GM19238 (cell line): ENCODE measurements around the gene DPM3.
"Not testable (repeated sequence)": the region's sequence is repeated elsewhere in the genome, so short reads cannot be mapped to it uniquely, and the experiment has no call there.

Experiments used
- DNase-seq: peaks from one replicate; pipeline ENCODE4 v3.0.0; 2011; ENCODE audit warnings: low spot score; ENCODE audit not compliant: insufficient read length

DPM3 gene, protein sequence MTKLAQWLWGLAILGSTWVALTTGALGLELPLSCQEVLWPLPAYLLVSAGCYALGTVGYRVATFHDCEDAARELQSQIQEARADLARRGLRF

DNA sequence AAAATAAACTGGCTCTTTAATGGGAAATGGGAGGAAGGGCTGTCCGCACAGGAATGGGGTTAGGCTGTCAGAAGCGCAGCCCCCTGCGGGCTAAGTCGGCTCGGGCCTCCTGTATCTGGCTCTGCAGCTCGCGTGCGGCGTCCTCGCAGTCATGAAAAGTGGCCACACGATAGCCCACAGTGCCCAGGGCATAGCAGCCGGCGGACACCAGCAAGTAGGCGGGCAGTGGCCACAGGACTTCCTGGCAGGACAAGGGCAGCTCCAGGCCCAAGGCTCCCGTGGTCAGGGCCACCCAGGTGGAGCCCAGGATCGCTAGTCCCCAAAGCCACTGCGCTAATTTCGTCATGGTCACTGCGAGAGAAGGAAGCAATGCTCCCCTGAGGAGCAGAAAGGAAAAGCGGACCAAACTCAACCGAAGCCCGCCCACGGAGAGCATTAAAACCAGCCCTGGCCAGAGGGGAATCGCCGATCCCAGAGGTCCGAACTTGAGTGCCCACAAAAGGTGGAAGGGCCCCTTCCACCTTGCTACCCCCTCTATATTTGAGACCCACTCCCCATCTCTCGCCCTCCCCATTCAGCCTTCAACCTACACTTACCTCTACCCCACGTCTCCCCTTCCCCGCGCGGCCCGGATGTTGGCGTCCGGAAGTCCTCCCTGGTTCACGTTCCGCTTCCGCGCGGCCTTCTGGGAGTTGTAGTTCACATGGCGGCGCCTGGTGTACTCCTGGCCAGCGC lies at the start of gene DPM3:
Gene DPM3 (minus strand): TSS at position 637 of the 735 bp plus-strand sequence. CDS start 291 bp downstream, at position 346.
- peak; percentile 88 for DNase-seq

DNA sequence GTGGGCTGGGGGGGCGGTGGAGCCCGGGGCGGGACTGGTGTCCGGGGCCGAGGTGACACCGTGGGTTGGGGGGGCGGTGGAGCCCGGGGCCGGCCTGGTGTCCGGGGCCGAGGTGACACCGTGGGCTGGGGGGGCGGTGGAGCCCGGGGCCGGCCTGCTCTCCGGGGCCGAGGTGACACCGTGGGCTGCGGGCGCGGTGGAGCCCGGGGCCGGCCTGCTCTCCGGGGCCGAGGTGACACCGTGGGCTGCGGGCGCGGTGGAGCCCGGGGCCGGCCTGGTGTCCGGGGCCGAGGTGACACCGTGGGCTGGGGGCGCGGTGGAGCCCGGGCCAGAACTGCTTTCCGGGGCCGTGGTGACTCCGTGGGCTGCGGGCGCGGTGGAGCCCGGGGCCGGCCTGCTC lies 49.6 kb upstream of the DPM3 start:
- DNase-seq, result not testable (repeated sequence)

DNA sequence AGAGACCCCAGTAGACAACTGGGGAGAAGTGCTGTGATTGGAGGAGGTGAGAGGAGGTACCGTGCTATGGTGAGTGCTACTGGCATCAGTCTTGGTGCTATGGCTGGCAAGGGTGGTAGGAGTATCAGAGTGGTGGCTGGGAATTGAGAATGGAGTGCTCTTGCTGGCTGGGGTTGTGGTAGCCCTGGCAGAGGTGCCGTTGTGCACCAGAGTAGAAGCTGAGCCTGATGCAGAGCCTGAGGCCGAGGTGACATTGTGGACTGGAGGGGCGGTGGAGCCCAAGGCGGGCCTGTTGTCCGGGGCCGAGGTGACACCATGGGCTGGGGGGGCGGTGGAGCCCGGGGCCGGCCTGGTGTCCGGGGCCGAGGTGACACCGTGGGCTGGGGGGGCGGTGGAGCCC lies 47.9 kb upstream of the DPM3 start:
- no peak for DNase-seq

DNA sequence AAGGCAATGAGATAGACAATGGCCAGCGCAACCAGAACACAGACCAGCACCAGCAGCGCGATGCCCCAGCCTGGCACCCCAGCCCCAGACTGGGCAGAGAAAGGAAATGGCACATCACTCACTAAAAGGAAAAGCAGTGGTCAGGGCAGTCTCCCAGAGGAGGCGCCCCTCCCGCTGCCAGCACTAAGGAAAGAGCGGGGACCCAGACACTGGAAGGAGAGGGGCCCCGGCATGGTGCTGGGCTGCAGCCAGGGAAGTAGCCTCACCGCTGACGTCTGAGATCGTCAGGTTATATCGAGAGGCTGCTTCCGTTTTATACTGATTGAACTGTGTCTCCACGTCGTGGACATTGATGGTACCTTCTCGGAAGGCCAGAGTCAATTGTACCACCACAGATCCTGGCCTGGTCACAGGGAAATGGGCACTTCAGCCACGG lies 47.1 kb upstream of the DPM3 start:
- no peak for DNase-seq

DNA sequence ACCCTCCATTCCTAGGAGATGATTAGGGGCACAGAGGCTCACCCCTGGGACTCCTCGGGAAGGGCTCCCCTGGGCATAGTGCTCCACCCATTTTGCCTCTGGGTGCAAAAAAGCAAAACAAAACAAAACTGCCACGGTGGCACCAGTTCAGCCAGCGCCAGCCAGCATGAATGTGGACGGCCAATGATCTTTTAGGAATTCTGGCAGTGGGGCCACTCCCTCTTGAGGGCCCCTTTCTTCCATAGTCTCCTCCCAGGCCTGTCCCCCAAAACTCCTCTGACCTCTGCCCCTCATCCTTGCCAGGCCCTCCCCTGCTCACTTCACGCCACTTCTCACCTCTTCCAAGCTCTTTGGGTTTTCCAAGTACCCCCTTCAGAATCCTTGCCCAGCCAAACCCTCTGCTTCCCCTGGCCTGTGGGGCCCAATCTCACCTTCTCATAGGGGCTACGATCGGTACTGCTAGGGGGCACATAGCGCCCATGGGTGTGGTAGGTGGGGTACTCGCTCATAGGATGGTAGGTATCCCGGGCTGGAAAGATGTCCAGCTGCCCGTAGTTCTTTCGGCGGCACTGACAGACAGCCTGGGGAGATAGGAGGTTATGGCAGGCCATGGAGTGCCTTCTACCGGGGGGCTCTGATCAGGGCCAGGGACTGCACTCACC lies 46.6 kb upstream of the DPM3 start:
- DNase-seq, result no peak

DNA sequence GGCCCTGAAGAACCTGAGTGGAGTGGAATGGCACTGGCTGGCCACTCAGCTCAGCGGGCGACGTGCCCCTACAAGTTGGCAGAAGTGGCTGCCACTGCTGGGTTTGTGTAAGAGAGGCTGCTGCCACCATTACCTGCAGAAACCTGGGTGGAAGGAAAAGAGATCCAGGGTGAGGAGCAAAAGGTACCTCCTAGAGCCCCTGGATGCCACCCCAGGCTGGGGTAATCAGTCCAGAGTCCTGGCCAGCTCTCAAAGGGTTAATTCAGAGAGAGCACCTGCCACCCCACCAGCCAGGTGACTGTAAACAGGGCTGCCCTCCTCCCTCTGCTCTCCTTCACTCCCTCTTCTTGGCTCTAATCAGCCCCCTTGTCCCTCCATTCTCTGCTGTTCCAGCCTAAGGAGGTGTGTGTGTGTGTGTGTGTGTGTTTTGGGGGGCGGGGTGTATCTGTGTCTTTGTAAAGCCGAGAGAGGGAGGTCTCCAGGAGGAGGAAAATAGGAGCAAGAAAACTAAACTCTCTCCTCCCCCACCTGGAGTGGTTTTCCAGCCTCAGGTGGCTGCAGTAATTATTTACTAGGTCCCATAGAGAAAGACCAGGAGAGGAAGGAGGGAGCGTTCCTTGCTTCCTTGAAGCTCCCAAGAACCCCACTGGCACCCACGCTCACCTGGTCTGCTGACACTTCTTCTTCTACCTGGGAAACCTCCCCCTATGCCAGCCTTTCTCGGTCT lies 45.9 kb upstream of the DPM3 start:
- DNase-seq, result no peak

DNA sequence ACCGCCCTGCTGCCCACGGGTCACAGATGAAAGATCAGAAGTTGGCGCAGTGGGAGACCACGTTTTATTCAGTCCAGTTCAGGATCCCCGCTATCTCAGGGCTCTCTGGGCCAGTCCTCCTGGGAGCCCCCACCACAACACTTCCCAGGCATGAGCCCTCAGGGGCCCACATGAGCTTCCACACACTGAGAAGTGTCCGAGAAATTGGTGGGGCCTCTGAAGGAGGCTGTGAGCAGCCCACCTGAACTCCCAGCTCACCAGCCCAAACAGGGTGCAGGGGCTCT lies 45.4 kb upstream of the DPM3 start:
- DNase-seq, result no peak

DNA sequence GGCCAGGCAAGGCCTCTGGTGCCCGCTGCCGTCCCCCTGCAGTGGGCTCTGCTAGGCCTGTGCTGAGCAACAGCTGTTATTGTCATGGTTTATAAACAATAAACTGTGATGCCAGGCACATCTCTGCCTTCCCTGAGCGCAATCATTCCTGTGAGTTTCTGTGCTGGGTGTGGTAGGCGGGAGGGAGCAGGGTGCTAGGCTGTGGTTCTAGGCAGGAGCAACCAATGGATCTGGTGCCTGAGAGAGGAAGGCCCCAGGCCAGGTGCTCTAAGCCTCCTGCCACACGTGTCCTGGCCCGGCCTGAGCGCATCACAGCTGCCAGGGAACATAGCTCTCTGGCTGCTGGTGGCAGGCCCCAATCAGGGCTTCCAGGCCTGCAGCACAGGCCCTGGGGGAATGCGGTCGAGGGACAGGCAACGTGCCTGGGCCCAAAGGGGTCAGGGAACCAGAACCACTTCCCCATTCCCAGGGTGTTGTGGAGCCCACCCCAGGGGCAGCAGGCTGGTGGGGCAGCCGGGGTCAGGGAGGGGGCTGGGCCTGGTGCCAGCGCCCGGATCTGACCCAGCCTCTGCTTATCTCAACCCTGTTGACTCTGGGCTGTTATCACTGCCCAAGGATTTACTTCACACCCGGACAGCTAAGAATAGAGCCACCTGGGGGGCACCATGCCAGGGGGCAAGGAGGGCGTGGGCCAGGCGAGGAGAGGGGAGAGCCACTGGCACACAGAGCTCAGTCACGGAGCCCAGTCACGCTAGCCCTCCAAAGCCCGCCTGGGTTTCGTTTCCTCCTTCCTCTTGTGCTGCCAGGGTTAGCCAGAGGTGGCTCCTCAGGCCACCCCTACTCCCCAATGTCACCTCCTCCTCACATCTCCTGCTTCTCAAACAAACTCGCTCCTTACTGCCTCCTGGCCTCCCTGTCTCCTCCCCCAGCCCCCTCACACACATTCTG lies 44.8 kb upstream of the DPM3 start:
- DNase-seq, result peak; percentile 85

DNA sequence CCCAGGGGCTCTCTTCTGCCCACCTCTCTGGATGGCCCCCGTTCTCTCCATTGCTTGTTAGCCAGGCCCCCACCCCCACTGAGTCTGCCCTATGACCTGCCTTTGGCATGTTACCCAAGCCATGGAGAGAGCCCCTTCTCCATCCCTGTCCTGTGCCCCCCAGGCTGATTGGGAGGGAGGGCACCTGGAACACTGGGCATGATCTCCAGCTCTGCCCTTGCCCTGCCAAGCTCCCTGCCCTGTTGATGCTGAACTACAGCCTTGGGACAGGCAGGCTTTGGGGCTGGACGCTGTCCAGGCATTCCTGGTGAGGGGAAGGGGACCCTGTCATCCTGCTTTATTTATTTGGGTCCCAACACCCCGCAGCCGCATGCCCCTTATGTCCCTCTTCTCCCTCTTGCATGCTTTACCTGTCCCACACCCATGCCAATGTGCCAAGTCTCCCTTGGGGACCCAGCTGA lies 44.0 kb upstream of the DPM3 start:
- no peak for DNase-seq

DNA sequence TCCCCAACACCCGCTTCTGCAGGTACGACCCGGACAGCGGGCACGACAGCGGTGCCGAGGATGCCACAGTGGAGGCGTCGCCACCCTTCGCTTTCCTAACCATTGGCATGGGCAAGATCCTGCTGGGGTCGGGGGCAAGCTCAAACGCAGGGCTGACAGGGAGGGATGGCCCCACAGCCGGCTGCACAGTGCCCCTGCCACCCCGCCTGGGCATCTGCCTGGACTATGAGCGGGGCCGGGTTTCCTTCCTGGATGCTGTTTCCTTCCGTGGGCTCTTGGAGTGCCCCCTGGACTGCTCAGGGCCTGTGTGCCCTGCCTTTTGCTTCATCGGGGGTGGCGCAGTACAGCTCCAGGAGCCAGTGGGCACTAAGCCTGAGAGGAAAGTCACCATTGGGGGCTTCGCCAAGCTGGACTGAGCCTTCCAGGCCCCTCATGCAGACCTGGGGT lies 43.5 kb upstream of the DPM3 start:
- no peak for DNase-seq

DNA sequence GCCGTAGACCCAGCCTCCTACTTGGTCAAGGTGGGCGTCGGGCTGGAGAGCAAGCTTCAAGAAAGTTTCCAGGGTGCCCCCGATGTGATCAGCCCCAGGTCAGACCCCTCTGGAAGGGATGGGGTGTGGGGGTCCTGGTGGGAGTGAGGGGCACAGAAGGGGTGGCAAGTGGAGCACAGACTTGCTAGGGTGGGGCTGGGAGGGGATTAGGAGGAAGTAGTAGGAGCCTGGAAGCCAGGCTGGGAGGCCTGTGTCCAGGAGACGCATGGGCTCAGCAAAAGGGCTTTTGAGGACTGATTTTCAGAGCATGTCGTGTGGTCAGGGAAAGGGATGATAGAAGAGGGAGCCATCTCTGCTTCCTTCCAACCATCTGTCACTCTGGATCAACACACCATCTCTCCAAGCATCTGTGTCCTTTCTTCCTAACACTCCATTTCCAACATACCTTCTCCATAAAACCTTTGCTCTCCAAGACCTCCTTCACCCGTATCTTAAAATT lies 41.8 kb upstream of the DPM3 start:
- DNase-seq, result no peak

DNA sequence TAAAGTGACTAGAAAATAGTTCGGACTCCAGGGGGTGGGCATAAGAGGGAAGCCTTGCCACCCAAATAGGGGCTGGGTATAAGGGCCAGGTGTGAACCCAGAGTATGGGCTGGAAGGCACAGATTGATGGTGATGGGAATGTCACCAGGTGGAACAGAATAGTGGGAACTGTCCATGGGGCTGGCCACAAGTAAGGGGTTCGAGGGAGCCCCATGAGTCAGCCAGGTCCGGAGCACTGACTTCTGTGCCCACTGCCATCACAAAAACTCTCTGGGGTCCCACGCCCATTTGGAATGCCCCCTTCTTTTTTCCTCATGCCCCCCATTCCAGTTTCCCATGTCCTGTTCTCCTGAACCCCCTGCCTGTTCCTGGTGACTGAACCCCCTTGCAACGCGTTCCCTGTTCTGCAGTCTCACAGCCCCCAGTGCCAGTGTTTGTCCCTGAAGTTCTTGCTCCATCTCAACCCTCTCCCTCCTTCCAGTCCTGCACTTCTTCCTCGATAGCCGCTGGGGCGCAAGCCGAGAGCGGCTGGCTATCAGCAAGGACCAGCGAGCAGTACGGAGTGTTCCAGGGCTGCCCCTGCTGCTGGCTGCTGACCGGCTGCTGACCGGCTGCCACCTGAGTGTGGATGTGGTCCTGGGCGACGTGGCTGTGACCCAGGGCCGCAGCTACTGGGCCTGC lies 41.2 kb upstream of the DPM3 start:
- no peak for DNase-seq

DNA sequence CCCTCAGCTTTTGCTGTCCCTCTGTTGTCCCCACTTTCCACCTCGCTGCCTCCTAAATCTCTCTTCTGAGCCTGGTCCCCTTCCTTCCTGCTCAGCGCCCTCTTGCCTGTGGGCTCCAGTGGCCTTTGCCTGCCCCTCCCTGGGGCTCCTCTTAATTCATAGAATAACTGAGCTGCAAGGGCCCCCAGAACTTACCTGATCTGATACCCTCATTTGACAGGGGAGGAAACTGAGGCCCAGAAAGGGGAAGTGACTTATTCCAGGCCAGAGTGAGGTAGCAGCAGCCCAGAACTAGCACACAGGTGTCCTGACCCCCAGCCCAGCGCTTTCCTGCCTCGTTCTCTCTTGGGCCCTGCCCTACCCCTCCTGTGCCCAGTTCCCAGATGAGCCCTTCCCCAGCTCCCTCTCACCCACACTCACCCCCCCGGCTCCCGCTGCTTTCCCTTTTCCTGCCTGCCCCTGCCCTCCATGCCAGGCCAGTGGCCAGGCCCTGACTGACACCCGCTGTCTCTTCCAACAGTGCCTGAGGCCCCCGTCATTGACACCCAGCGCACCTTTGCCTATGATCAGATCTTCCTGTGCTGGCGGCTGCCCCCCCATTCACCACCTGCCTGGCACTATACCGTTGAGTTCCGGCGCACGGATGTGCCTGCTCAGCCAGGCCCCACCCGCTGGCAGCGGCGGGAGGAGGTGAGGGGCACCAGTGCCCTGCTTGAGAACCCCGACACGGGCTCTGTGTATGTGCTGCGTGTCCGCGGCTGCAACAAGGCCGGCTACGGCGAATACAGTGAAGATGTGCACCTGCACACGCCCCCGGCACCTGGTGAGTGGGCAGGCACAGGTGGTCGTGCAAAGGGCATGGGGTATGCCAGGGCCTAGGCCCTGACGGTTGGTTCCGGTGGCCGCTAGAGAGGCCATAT lies 39.0 kb upstream of the DPM3 start:
- no peak for DNase-seq

DNA sequence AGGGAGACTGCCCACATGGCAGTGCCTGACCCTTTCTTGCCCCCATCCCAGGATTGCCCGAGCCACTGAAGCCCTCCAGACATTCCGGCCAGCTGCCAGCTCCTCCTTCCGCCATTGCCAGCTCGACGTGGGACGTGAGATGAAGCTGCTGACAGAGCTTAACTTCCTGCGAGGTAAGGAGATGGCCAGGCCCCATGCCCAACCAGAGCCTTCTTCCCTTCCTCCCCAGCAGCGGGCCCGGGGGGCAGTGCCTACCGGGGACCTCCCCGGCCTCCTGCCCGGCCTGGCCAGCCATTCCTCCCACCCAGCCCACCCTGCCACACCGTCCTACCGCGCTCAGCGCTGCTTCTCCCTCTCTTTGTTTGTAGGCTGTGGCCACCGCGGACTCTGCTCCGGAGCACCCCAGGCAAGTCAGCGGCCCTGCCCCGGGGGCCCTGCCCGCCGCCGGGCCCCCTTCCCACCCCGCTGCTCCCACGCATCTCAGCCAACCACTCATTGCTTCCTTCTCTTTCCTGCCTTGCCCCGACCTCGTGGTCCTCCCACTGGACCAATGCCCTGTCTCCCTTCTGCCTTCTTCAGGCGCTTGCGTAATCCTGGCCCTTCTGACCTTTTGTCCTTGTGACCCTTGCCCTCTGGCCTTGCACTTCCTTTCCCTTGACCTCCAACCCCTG lies 38.2 kb upstream of the DPM3 start:
- DNase-seq, result no peak

DNA sequence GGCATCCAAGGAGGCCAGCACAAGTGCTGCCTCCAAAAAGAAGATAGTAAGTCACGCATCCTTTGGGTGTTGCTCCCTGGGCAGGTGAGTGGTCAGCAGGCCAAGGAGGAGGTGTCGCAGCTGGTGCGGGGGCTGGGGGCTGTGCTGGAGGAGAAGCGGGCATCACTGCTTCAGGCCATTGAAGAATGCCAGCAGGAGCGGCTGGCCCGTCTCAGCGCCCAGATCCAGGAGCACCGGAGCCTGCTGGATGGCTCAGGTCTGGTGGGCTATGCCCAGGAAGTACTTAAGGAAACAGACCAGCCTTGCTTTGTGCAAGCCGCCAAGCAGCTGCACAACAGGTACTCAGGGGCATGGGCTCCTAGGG lies 37.6 kb upstream of the DPM3 start:
- DNase-seq, result no peak

DNA sequence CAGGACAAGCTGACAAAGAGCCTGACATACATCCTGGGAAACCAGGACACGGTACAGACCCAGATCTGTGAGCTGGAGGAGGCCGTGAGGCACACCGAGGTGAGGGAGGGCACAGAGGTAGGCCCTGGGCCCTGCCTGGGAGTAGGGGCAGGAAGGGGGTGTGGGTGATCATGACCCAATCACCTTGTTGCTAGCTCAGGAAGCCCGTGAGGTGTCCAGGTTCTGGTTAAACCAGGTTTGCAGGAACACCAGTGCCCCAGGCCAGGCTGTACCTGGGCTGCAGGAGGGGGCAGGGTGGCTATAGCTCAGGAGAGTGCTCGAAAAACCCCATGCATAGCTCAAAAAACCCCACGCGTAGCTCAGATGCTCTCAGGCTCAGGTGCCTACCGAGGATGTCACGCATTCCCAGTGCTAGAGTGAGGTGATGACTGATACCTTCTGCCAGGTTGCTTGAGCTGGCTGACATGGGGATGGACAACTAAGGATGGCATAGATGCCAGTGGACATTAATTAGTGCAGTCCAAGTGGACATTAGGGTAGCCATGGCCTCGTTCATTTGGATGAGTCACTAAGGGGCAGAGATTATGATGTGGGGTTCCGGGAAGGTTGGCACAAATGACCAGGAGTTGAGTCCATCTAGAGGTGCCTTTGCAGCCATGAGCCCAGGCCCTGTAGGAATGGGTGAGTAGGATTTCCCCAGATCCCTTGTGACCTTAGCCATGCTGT lies 37.0 kb upstream of the DPM3 start:
- DNase-seq, result no peak

DNA sequence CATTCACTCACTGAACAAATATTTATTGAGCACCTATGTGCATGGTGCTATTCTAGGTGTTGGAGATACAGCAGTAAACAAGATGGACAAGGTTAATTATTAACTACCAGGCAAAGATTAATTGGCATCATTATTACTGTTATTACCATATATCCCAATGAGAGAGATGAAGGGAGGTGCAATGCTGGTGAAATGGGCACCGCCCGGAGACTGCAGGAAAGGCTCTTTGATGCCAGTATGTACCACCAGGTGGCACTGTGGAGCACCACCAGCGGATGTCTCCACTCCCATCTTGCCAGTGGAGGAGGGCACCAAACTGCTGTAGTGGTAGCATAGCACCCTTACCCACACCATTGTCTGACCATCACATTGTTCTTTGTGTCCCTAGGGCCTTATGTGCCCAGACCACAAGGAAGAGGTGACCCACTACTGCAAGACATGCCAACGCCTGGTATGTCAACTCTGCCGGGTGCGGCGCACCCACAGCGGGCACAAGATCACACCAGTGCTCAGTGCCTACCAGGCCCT lies 36.3 kb upstream of the DPM3 start:
- DNase-seq, result peak; percentile 95

DNA sequence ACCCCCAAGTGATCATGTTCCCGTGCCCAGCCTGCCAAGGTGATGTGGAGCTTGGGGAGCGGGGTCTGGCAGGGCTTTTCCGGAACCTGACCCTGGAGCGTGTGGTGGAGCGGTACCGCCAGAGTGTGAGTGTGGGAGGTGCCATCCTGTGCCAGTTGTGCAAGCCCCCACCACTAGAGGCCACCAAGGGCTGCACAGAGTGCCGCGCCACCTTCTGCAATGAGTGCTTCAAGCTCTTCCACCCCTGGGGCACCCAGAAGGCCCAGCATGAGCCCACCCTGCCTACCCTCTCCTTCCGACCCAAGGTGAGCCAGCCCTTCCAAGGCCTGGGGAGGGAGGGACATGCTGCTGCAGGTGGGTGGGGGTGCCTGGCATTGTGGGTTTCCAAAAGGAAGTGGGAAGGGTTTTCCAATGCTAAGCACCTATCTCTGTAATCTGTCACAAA lies 35.6 kb upstream of the DPM3 start:
- DNase-seq, result no peak
